Activated CD4-positive, CD25-positive, alpha-beta regulatory T cell (primary cell): ENCODE results near the gene MIOS.

Source experiments
- DNase-seq, 4 experiments: peaks; one replicate each; lab custom pipeline; 2025; lab: John Stamatoyannopoulos, UW

MIOS gene

DNA sequence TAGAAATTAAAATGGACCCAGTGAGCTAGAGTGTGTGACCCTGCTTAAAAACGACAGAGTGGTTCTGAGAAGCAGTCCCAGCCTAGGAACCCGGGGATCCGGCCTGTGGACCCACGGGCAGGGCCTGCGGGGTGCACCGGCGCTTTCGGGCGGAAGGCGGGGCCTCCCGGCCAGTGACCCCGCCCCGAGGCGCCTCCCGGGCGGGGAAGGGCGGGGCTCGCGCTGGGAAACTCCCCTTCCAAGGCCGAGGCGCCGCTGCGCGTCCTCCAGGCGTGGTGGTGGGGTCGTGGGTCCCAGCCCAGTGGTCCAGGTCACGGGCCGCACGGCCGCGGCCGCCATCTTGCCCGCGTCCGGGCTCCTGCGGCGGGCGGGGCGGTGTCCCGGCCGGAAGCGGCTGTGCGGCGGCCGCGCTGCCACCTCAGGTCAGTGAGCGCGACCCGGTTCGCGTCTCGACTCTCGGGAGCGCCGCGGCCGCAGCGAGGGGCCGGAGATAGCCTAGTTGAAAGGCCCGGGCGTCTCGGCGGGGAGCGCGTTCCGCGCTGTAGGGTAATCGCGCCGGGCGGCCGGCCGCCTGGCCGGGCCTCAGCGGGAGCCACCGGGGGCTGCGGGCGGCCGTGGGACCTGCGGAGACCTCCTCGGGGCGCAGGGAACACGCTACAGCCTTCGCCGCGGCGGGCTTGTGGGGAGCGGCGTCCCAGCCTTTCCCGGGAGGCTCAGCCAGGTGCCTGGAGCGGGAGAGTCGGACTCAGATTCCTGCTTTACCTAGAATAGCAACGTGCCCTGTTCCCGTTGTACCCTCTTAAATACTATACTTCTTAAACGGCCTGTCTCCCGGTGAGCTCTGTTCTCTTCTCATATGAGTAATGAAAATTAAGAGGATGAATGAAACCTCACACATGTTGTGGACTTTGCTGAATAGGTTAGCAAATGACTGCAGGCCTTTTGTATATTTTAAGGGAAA, at the start of gene MIOS:
MIOS (plus strand) TSS at position 234 of the 961 bp plus-strand sequence. CDS start 5,592 bp downstream, outside the sequence.
- DNase-seq = peak; percentile 60 to 72 (median 64)

DNA sequence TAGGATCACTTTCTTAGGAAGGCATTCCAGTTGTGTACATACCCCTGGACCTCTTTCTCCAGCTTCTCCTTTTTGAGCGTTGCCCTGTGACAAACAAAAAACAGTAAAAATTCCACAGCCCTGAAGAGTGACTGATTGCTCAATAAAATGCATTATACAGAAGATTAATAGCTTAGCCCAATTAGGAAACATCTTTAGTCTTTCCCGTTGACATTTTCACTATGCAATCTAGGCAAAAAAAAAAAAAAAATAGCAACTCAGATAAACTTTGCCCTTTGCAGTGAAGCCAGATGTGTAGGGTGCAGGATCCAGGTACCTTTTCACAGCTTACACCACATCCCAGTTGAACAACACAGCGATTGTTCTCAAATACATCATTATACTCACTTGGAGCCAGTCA, 48.9 kb upstream of the MIOS start:
- no peak for DNase-seq

- no peak for DNase-seq
These were observed 47.6 kb upstream of the MIOS start for GRCh38 chr7:7519056-7519455.

DNA sequence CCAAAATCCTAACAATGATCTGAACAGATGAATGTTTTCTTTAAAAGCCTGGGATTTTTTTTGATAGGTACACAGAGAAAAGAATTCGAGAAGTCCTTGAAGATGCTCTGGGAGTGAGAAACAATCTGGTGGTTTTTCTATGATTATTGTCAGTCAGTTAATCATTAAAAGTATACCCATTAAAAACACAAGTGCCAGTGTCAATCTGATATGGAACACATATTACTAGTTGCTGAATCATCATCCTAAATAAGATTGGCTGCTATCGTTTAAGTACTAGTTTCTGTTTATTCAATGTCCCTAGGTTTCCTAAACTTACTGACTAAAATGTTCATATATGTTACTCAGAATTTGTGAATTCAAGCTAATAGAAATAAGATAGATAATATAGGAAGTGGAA, 47.2 kb upstream of the MIOS start:
- no peak for DNase-seq

GRCh38 chr7:7521259-7521658, 45.4 kb upstream of the MIOS start:
- no peak for DNase-seq

DNA sequence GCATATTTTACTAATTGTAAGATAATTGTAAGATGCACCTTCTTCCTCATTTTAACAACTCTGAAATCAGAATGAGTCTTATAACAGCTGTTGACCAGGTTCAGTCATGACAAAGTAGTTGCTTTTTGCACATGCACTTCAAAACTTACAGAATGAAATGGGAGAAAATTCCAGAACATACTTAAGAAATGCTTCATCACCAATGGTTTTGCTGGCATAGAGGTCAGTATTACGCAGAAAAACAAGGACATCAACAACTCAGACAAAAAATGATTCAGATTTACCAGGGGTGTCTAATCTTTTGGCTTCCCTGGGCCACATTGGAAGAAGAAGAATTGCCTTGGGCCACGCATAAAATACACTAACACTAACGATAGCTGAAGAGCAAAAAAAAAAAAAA, 44.3 kb upstream of the MIOS start:
- DNase-seq = no peak

GRCh38 chr7:7524121-7524520, 42.6 kb upstream of the MIOS start:
- no peak for DNase-seq

DNA sequence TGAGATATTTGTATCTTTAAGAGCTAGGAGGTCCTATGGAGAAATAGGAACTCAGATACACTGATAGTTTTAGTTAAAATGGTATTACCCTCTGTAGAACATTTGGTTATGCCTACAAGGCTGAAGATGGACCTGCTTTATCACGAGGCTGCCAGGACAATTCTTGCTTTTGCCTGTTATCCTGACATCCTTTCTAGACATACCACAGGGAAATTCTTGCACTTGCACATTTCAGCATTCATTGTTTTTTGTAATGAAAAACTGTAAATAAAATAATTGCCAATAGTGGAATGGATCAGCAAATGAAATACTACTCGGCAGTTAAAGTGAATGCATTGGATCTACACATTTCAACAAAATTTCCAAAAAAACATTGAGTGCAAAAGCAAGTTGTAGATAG, 40.7 kb upstream of the MIOS start:
- no peak for DNase-seq

- DNase-seq = no peak
These were observed 39.6 kb upstream of the MIOS start for GRCh38 chr7:7527047-7527446.

- no peak for DNase-seq
These were observed 37.4 kb upstream of the MIOS start for GRCh38 chr7:7529328-7529727.

- no peak for DNase-seq
These were observed 32.8 kb upstream of the MIOS start for GRCh38 chr7:7533831-7534430.

GRCh38 chr7:7535691-7536090, 31.0 kb upstream of the MIOS start, which contains the start of gene COL28A1:
Gene COL28A1 (minus strand): TSS chr7:7535873. CDS start chr7:7532875, 2,998 bp downstream.
- DNase-seq = no peak

- no peak for DNase-seq
These were observed 30.2 kb upstream of the MIOS start for GRCh38 chr7:7536396-7537019.

DNA sequence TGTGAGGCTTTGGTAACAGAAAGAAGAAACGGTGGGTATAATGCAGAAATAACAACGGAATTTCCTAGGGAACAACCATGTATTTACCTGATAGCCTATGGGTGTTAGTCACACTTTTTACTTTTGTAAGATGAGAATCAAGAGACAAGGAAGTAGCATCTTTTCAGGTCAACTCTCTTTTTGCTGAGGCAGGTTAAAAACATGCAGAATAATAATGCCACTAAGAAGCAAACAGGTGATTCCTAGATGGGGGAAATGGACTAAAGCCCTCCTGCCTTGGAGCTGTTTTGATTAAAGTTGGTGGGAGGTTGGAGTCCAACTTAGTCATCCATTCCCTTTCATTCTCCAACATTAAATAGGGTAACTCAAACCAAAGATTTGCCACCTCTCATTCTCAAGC, 29.0 kb upstream of the MIOS start:
- no peak for DNase-seq

DNA sequence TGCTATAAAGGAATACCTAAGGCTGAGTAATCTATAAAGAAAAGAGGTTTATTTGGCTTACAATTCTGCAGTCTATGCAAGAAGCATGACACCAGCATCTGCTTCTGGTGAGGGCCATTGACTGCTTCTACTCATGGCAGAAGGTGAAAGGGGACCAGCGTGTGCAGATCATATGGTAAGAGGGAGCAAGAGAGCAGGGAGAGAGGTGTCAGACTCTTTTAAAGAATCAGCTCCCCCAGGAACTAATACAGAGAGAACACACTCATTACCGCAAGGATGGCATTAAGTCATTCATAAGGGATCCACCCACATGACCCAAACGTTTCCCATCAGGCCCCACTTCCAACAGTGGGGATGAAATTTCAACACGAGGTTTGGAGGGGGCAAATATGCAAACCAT, 27.5 kb upstream of the MIOS start:
- DNase-seq = no peak

DNA sequence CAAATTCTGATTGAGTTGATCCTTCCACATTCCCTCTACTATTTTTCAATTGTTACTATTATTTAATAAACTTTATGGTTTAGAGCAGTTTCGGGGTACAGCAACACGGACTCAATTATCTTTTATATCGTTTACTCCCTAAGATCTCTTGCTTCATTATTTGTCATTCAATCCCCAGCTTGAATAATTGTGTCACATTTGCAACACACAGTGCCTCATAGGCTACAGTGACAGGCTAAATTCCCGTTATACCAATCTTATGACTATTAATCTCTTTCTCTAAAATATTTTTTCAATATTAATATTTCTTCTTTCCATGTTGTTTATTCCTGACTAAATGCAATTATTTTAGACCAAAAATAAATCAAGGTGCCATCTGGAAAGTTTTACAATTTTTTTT, 27.0 kb upstream of the MIOS start:
- no peak for DNase-seq

- DNase-seq = no peak
These were observed 24.3 kb upstream of the MIOS start for GRCh38 chr7:7542251-7542835.

GRCh38 chr7:7548407-7548806, 18.3 kb upstream of the MIOS start:
- DNase-seq = no peak

GRCh38 chr7:7550663-7551062, 16.0 kb upstream of the MIOS start:
- no peak for DNase-seq

DNA sequence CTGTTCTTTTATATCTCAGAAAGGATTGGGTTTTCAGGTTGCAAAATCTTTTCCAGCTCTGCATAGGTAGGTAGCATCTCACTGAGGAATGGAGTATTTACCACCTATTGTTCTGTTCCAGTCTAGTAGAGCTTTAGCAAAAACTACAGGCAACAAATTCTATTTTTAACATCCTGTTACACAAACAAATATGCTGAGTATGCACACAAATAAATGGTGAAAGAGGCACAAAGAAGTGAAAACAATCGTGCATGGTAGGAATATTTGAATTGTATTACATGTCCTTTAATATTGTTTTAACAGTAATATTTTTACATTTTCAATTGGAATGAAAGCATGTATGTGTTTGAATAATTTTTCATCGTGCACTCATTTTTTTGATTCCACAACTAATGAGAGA, 14.5 kb upstream of the MIOS start:
- DNase-seq = no peak

DNA sequence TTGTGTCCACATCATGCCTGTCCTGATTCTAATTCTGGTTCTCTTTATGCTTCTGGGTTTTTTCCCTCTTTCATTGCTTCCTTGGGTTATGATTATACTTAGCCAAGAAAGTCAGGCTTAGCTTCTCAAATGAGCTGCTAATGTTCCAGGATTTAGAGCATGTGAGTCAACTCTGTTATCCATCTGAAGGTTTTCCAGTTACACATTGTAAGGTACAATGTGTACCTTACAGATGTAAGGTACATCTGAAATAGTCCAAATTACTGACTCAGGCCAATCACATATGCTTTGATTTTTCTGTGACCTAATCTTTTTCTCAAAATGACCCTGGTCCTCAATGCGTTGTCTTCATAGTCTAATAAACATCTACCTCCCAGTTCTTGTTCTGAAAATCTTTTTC, 13.3 kb upstream of the MIOS start:
- no peak for DNase-seq

DNA sequence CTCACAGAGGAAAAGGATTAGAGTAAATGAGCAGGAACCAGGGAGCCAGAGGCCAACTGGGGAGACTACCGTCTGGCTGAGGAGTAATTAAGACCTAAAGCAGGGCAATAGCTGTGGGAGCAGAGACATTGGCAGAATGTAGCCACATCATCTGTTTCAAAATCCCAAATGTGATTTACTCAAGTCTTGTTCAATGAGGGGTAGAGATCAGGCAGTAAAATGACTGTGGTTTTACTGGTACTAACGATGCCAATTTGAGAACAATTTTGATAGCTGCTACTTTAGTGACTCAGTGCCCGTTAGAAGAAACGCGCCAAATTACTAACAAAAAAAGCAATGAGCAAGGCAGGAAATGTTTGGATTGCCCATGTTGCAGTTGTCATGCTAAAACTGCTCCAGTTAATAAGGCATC, 12.7 kb upstream of the MIOS start:
- DNase-seq = no peak
